ENCODE measurements around the gene SEMA3C.

- no peak for TF ChIP-seq CTCF (conservative IDR thresholded peaks at IDR 0.05; ENCODE audit: low read depth, low read length)
- TF ChIP-seq EZH2 (IDR thresholded peaks at IDR 0.05; ENCODE audit: borderline replicate concordance, low read depth, low read length, poor library complexity, severe bottlenecking) = no peak
Measured at GRCh38 chr7:80729591-80730320, 189.1 kb downstream of the SEMA3C start.

Measured in A673 (cell line).